GM12891 (cell line): Measurements from ENCODE around the gene OSBPL5.

ENCODE experiments used
- POLR2A ChIP-seq: IDR thresholded peaks from 2 replicates; pipeline ENCODE4 v1.6.1; 2011; ENCODE audit warnings: low read depth, low read length, control low read depth
- TAF1 ChIP-seq: IDR thresholded peaks from 2 replicates; pipeline ENCODE4 v1.6.1; 2011; ENCODE audit warnings: low read depth, low read length, control low read depth

DNA sequence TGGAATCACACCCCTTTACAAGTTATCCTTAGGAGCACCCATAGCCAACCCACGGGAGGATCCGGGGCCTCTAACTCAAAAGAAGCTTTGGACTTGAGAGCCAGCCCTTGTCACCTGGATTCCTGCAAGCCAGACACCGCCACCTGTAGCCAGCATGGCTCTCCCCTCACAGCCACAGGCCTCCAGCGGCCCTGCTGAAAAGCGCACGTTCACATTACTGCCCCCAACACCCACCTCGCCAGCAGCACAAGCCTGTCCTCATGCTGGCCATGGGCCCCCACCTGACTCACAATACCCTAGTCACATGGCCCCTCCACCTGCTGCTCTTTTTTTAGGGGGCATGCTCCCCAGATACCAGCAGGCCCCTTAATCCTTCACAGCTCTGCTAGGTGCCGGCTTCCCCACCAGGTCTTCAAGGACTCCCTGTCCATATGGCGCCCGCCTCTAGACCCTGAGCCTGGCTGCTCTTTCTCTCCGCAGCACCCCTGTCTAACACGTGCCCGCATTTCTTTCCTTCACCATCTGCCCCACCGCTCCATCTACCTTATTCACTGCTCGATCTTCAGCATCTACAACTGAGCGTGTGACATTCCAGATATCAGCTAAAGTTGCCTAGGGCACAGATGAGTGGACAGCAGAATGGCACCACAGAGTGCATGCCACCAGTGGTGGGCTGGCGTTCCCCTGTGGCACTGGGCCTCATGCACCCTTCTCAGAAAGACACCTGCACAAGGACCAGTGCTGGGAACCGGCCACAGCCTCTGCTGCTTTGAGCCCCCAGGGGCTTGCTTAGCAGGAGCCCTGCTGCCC lies 114.5 kb downstream of the OSBPL5 start:
- TF ChIP-seq POLR2A (no peak), TAF1 (no peak)
